B cell (primary cell): ENCODE data around the gene KCNJ16. TPM values are rescaled to one million over a fixed set of nuclear protein-coding genes. Genes with fewer than 3 reads are reported as not detected.

Experiments used
- ATAC-seq: fragments of 200-7000 bp; cut with Tn5 transposase; one replicate; pipeline ENCODE4 v1.10.0; 2021; ENCODE audit warnings: low read depth, mild to moderate bottlenecking, moderate number of reproducible peaks, moderate library complexity
- CTCF ChIA-PET: fragments of 350-600 bp; sonication (Branson Sonifier 250); formaldehyde crosslinking; loops from one replicate; lab custom pipeline; 2021; ENCODE audit warnings: antibody characterized with exemption, inconsistent platforms; lab: Charles Lee
- POLR2A ChIA-PET: fragments of 350-600 bp; sonication (Branson Sonifier 250); formaldehyde crosslinking; loops from one replicate; lab custom pipeline; 2021; ENCODE audit warnings: antibody characterized with exemption; lab: Charles Lee
- DNase-seq: peaks from one replicate; pipeline ENCODE4 v3.0.0; 2013
- H2AFZ ChIP-seq: 2 replicates; pipeline ENCODE4 v1.6.1; 2012; ENCODE audit warnings: mild to moderate bottlenecking, low read depth, low read length; ENCODE audit not compliant: insufficient read depth, poor library complexity, severe bottlenecking
- H3K27ac ChIP-seq, 2 donors: 1 replicate in 1 of 2; 2 replicates in 1 of 2; pipeline ENCODE4 v1.5.1; 2012 to 2013; ENCODE audit warnings: low read length in 2 of 2, mild to moderate bottlenecking in 2 of 2, moderate library complexity in 1 of 2
- H3K27me3 ChIP-seq, 4 experiments: fragments of 200-600 bp in 1 of 4; sonication (generic) in 1 of 4; replicated peaks in 1 of 4; 1 replicate in 2 of 4; 2 replicates in 2 of 4; pipeline versions ENCODE4 v1.6.1 to v1.7.0; 2013 to 2016; ENCODE audit warnings: low read length in 3 of 4, mild to moderate bottlenecking in 2 of 4, mixed read lengths in 1 of 4, moderate library complexity in 1 of 4; ENCODE audit not compliant: insufficient read depth in 4 of 4, control insufficient read depth in 3 of 4; ENCODE audit errors: control extremely low read depth in 1 of 4
- H3K36me3 ChIP-seq, 2 experiments: replicated peaks in 1 of 2; 1 replicate in 1 of 2; 2 replicates in 1 of 2; pipeline versions ENCODE4 v1.6.1 to v1.7.1; 2013; ENCODE audit warnings: low read length in 1 of 2; ENCODE audit not compliant: insufficient read depth in 2 of 2, control insufficient read depth in 1 of 2; ENCODE audit errors: control extremely low read depth in 1 of 2, extremely low read depth in 1 of 2
- H3K4me1 ChIP-seq, 2 donors: fragments of 200-600 bp in 1 of 2; sonication (generic) in 1 of 2; 1 replicate in 1 of 2; 2 replicates in 1 of 2; pipeline versions ENCODE4 v1.5.1 to v1.6.1; 2013 to 2017; ENCODE audit warnings: low read length in 2 of 2; ENCODE audit not compliant: control insufficient read depth in 2 of 2, insufficient read depth in 2 of 2
- H3K4me2 ChIP-seq: replicated peaks from 2 replicates; pipeline ENCODE3; 2012; ENCODE audit warnings: mild to moderate bottlenecking, low read depth, low read length; ENCODE audit not compliant: poor library complexity, severe bottlenecking
- H3K4me3 ChIP-seq, 5 experiments: fragments of 200-600 bp in 1 of 5; sonication (generic) in 1 of 5; 1 replicate in 3 of 5; 2 replicates in 2 of 5; pipeline versions ENCODE4 v1.5.1 to v1.7.0; 2011 to 2016; ENCODE audit warnings: low read length in 4 of 5, mild to moderate bottlenecking in 4 of 5, low read depth in 2 of 5, control low read depth in 1 of 5, moderate library complexity in 1 of 5; ENCODE audit not compliant: insufficient read depth in 1 of 5; ENCODE audit errors: control extremely low read depth in 1 of 5, extremely low read depth in 1 of 5
- H3K79me2 ChIP-seq: fragments of 200-600 bp; sonication (generic); one replicate; pipeline ENCODE4 v1.6.0; 2016; ENCODE audit warnings: low read length; ENCODE audit not compliant: control insufficient read depth, insufficient read depth
- H3K9ac ChIP-seq: fragments of 200-600 bp; sonication (generic); 2 replicates; pipeline ENCODE4 v1.6.1; 2017; ENCODE audit warnings: mild to moderate bottlenecking, low read length, moderate library complexity
- H3K9me3 ChIP-seq, 3 donors: one replicate each; pipeline versions ENCODE4 v1.6.1 to v1.7.1; 2013; ENCODE audit warnings: low read length in 2 of 3; ENCODE audit not compliant: control insufficient read depth in 2 of 3, insufficient read depth in 1 of 3; ENCODE audit errors: control extremely low read depth in 1 of 3
- H4K20me1 ChIP-seq: 2 replicates; pipeline ENCODE4 v1.6.0; 2012; ENCODE audit warnings: mild to moderate bottlenecking, low read length; ENCODE audit not compliant: insufficient read depth, control insufficient read depth, poor library complexity, severe bottlenecking
- H3K27ac Mint-ChIP-seq: one replicate; pipeline ENCODE4 v1.8.0; 2021; ENCODE audit warnings: mixed read lengths
- H3K27me3 Mint-ChIP-seq: one replicate; pipeline ENCODE4 v1.8.0; 2021; ENCODE audit warnings: mixed read lengths
- H3K4me1 Mint-ChIP-seq: one replicate; pipeline ENCODE4 v1.8.0; 2021; ENCODE audit warnings: mixed read lengths
- H3K4me3 Mint-ChIP-seq: one replicate; pipeline ENCODE4 v1.8.0; 2021; ENCODE audit warnings: mixed read lengths
- H3K9me3 Mint-ChIP-seq: one replicate; pipeline ENCODE4 v1.8.0; 2022; ENCODE audit warnings: mixed read lengths; ENCODE audit not compliant: insufficient read depth
- EZH2 ChIP-seq: IDR thresholded peaks from 2 replicates; pipeline ENCODE4 v1.6.1; 2012; ENCODE audit warnings: borderline replicate concordance, low read depth, mild to moderate bottlenecking, moderate library complexity, low read length; ENCODE audit not compliant: insufficient read depth, poor library complexity, severe bottlenecking
- WGBS: methylation state at CpG from one replicate; pipeline ENCODE4 v1.1.5; 2013; ENCODE audit warnings: missing lambda C conversion rate; ENCODE audit not compliant: insufficient coverage; 5-methylcytosine and 5-hydroxymethylcytosine counted together
- intact Hi-C: fragments of 100-400 bp; cut with micrococcal nuclease; formaldehyde crosslinking; loops from one replicate; pipeline ENCODE4 v1.10.0; 2022
- polyA plus RNA-seq: library from polyadenylated mRNA; depleted of rRNA; stranded (reverse); fragments of >200 nt; gene quantifications from 2 replicates; pipeline ENCODE4 v1.2.3, GENCODE V29; 2012
- total RNA-seq, 2 donors: library from RNA; stranded (reverse); fragments of 120-200 nt in 1 of 2; gene quantifications; 1 replicate in 1 of 2; 2 replicates in 1 of 2; pipeline versions ENCODE4 v1.2.3 to v1.2.4, GENCODE V29; 2013 to 2022
- TF ChIP-seq, protein P1 (sequence below): fragments of 200-600 bp; IDR thresholded peaks from one replicate; pipeline ENCODE4 v1.8.0; 2022; ENCODE audit warnings: antibody characterized with exemption, mild to moderate bottlenecking

KCNJ16 gene
- total and polyA plus RNA-seq, 2 donors (not counting 1 experiment from before 2014, with no cell fraction given) = not detected

DNA sequence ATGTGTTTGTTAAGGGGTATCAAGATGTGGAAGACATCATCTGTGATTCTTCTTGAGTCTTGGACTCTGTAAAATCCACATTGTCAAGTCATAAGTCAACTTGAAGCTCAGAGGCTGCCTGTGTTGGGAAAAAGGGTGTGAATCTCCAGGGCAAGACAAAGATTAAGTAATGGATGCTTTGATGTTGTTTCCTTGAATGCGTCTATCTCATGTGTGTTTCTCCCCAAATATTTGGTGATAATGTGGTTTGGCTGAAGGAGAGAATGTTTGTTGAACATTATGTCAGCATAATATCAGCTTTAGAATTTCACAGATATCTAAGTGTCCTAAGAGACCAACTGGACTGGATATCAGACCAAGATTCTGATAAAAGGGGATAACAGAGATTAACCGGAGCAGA lies 24.1 kb upstream of the KCNJ16 start:
- Histone ChIP-seq H4K20me1 (no peaks in the 10 kb centered on the region), H2AFZ (no peak overlapping the region), H3K79me2 (no peaks in the 10 kb centered on the region), H3K4me1 (no peaks in the 10 kb centered on the region), H3K27me3 (no peaks in the 10 kb centered on the region), H3K36me3 (no peaks in the 10 kb centered on the region), H3K9me3 (no peaks in the 10 kb centered on the region), H3K4me3 (no peak overlapping the region), H3K9ac (no peak overlapping the region), H3K27ac (no peak overlapping the region), H3K4me2 (no peak overlapping the region)
- H3K4me1 Mint-ChIP-seq = no peaks in the 10 kb centered on the region
- POLR2A ChIA-PET = no interaction called here
- TF ChIP-seq, protein P1, sequence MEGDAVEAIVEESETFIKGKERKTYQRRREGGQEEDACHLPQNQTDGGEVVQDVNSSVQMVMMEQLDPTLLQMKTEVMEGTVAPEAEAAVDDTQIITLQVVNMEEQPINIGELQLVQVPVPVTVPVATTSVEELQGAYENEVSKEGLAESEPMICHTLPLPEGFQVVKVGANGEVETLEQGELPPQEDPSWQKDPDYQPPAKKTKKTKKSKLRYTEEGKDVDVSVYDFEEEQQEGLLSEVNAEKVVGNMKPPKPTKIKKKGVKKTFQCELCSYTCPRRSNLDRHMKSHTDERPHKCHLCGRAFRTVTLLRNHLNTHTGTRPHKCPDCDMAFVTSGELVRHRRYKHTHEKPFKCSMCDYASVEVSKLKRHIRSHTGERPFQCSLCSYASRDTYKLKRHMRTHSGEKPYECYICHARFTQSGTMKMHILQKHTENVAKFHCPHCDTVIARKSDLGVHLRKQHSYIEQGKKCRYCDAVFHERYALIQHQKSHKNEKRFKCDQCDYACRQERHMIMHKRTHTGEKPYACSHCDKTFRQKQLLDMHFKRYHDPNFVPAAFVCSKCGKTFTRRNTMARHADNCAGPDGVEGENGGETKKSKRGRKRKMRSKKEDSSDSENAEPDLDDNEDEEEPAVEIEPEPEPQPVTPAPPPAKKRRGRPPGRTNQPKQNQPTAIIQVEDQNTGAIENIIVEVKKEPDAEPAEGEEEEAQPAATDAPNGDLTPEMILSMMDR = no peak
- no peak for TF ChIP-seq EZH2
- no peaks in the 10 kb centered on the region for H3K27me3 Mint-ChIP-seq
- no CpG with 5 or more reads among the region's 2 CpGs for WGBS
- CTCF ChIA-PET = no interaction called here
- DNase-seq (no peak), ATAC-seq (no peak)
- intact Hi-C loops = no loop called here
- H3K9me3 Mint-ChIP-seq = no peaks in the 10 kb centered on the region
- H3K4me3 Mint-ChIP-seq = no peak overlapping the region
- H3K27ac Mint-ChIP-seq = no peak overlapping the region

DNA sequence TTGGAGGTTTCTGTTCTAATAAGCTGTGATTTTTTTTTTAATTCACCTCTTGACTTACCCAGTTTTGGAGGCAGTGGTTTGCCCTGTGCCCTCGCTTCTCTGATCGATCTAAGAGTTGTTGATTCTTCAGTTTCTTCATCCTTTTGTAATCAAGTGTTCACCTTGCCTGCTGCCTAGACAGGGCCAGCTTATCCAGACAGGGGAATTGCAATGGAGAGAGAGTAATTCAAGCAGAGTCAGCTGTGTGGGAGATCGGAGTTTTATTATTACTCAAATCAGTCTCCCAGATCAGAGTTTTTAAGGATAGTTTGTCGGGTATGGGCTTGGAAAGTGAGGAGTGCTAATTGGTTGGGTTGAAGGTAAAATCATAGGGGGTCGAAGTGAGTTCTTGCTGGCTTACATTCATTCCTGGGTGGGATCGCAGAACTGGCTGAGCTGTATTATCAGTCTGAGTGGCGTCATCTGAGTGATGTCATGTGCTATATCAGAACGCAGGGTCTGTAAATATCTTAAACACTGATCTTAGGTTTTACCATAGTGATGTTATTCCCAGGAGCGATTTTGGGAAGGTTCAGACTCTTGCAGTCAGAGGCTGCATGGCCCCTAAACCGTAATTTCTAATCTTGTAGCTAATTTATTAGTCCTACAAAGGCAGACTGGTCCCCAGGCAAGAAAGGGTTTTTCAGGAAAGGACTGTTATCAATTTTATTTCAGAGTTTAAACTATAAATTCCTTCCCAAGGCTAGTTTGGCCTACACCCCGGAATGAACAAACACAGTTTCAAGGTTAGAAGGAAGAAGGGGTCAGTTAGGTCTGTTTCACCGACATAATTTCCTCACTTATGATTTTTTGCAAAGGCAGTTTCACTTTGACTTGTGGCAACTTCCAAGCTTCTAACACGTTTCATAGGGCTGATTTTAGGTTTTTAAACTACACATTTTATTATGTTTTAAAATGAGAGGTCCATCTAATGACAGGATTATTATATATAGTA lies 21.5 kb upstream of the KCNJ16 start:
- H2AFZ ChIP-seq = no peak overlapping the region
- intact Hi-C loops = no loop called here
- no peak overlapping the region for H3K27ac ChIP-seq
- DNase-seq (no peak), ATAC-seq (no peak)
- peaks cover 0 to 3% (median 0%) of the 10 kb centered on the region in 3 donors for H3K9me3 ChIP-seq
- Mint-ChIP-seq H3K27ac (no peak overlapping the region), H3K9me3 (no peaks in the 10 kb centered on the region), H3K4me1 (no peaks in the 10 kb centered on the region), H3K4me3 (no peak overlapping the region), H3K27me3 (no peaks in the 10 kb centered on the region)
- no peak overlapping the region for H3K9ac ChIP-seq
- ChIA-PET CTCF (interaction anchor here (0.6 to 1.1 kb wide), 2 partner anchors 17 to 23 kb away, joined by 3 read pairs; no protein-coding TSS in a partner anchor), POLR2A (no interaction called here)
- H3K27me3 ChIP-seq = no peaks in the 10 kb centered on the region
- TF ChIP-seq, protein P1 = no peak
- TF ChIP-seq EZH2 = no peak
- H3K4me1 ChIP-seq = no peaks in the 10 kb centered on the region
- no peak overlapping the region for H3K4me3 ChIP-seq
- 91% methylated on average over 6 of the region's 13 CpGs for WGBS
- no peaks in the 10 kb centered on the region for H3K79me2 ChIP-seq
- no peak overlapping the region for H3K4me2 ChIP-seq
- H4K20me1 ChIP-seq = no peaks in the 10 kb centered on the region
- H3K36me3 ChIP-seq = no peaks in the 10 kb centered on the region
